ENCODE measurements around the gene RABGAP1L. TPM values are rescaled to one million over a fixed set of nuclear protein-coding genes. Genes with fewer than 3 reads are reported as not detected.

RABGAP1L gene
- polyA plus RNA-seq, 1 donor, result 51.9 TPM

GRCh38 chr1:174191349-174191862, 32.1 kb downstream of the RABGAP1L start:
- no peak overlapping the region for H3K4me3 ChIP-seq (ENCODE audit: low read length)
- no peaks in the 10 kb centered on the region for H3K36me3 ChIP-seq (ENCODE audit: control insufficient read depth, insufficient read depth, low read length)
- WGBS (ENCODE audit: insufficient coverage, low lambda C conversion rate), result 100% methylated on average over 1 of the region's 4 CpGs
- DNase-seq, result peak; percentile 1 to 14
- no peaks in the 10 kb centered on the region for H3K4me1 ChIP-seq (ENCODE audit: control insufficient read depth, insufficient read depth, low read length)
- H3K27ac ChIP-seq (ENCODE audit: low read length), result peak overlapping the region; percentile 39
- no peaks in the 10 kb centered on the region for H3K27me3 ChIP-seq (ENCODE audit: control insufficient read depth, insufficient read depth, low read length)
- no peaks in the 10 kb centered on the region for H3K9me3 ChIP-seq (ENCODE audit: control insufficient read depth, low read depth, low read length)

- no peak overlapping the region for H3K27ac ChIP-seq (ENCODE audit: low read length)
- H3K36me3 ChIP-seq (ENCODE audit: control insufficient read depth, insufficient read depth, low read length), result no peaks in the 10 kb centered on the region
- no peak overlapping the region for H3K4me3 ChIP-seq (ENCODE audit: low read length)
- no peak for DNase-seq
- no peaks in the 10 kb centered on the region for H3K4me1 ChIP-seq (ENCODE audit: control insufficient read depth, insufficient read depth, low read length)
- 69% methylated on average over 2 of the region's 6 CpGs for WGBS (ENCODE audit: insufficient coverage, low lambda C conversion rate)
- no peaks in the 10 kb centered on the region for H3K27me3 ChIP-seq (ENCODE audit: control insufficient read depth, insufficient read depth, low read length)
- no peaks in the 10 kb centered on the region for H3K9me3 ChIP-seq (ENCODE audit: control insufficient read depth, low read depth, low read length)
These were observed 35.1 kb downstream of the RABGAP1L start for GRCh38 chr1:174194461-174194860.

- Histone ChIP-seq H3K27me3 (ENCODE audit: control insufficient read depth, insufficient read depth, low read length) (no peaks in the 10 kb centered on the region), H3K4me3 (ENCODE audit: low read length) (no peak overlapping the region), H3K36me3 (ENCODE audit: control insufficient read depth, insufficient read depth, low read length) (no peaks in the 10 kb centered on the region), H3K4me1 (ENCODE audit: control insufficient read depth, insufficient read depth, low read length) (no peaks in the 10 kb centered on the region), H3K9me3 (ENCODE audit: control insufficient read depth, low read depth, low read length) (no peaks in the 10 kb centered on the region), H3K27ac (ENCODE audit: low read length) (no peak overlapping the region)
- DNase-seq, result no peak
- WGBS (ENCODE audit: insufficient coverage, low lambda C conversion rate), result 100% methylated on average over 1 of the region's 2 CpGs
These were observed 37.8 kb downstream of the RABGAP1L start for GRCh38 chr1:174197088-174197487.

GRCh38 chr1:174197547-174197946, 38.2 kb downstream of the RABGAP1L start:
- H3K4me3 ChIP-seq (ENCODE audit: low read length), result no peak overlapping the region
- H3K9me3 ChIP-seq (ENCODE audit: control insufficient read depth, low read depth, low read length), result no peaks in the 10 kb centered on the region
- WGBS (ENCODE audit: insufficient coverage, low lambda C conversion rate), result 100% methylated on average over 1 of the region's 10 CpGs
- no peaks in the 10 kb centered on the region for H3K36me3 ChIP-seq (ENCODE audit: control insufficient read depth, insufficient read depth, low read length)
- H3K4me1 ChIP-seq (ENCODE audit: control insufficient read depth, insufficient read depth, low read length), result no peaks in the 10 kb centered on the region
- no peaks in the 10 kb centered on the region for H3K27me3 ChIP-seq (ENCODE audit: control insufficient read depth, insufficient read depth, low read length)
- H3K27ac ChIP-seq (ENCODE audit: low read length), result no peak overlapping the region
- DNase-seq, result no peak

GRCh38 chr1:174198202-174198601, 38.9 kb downstream of the RABGAP1L start:
- no peak for DNase-seq
- Histone ChIP-seq H3K4me1 (ENCODE audit: control insufficient read depth, insufficient read depth, low read length) (no peaks in the 10 kb centered on the region), H3K9me3 (ENCODE audit: control insufficient read depth, low read depth, low read length) (peaks cover under 1% of the 10 kb centered on the region), H3K36me3 (ENCODE audit: control insufficient read depth, insufficient read depth, low read length) (no peaks in the 10 kb centered on the region), H3K27ac (ENCODE audit: low read length) (no peak overlapping the region), H3K4me3 (ENCODE audit: low read length) (no peak overlapping the region), H3K27me3 (ENCODE audit: control insufficient read depth, insufficient read depth, low read length) (no peaks in the 10 kb centered on the region)

GRCh38 chr1:174200746-174201145, 41.4 kb downstream of the RABGAP1L start:
- WGBS (ENCODE audit: insufficient coverage, low lambda C conversion rate), result 90% methylated on average over 4 of the region's 4 CpGs
- Histone ChIP-seq H3K4me3 (ENCODE audit: low read length) (no peak overlapping the region), H3K4me1 (ENCODE audit: control insufficient read depth, insufficient read depth, low read length) (no peaks in the 10 kb centered on the region), H3K27me3 (ENCODE audit: control insufficient read depth, insufficient read depth, low read length) (no peaks in the 10 kb centered on the region), H3K36me3 (ENCODE audit: control insufficient read depth, insufficient read depth, low read length) (no peaks in the 10 kb centered on the region), H3K27ac (ENCODE audit: low read length) (no peak overlapping the region), H3K9me3 (ENCODE audit: control insufficient read depth, low read depth, low read length) (peaks cover 4% of the 10 kb centered on the region)
- no peak for DNase-seq

GRCh38 chr1:174204697-174205308, 45.5 kb downstream of the RABGAP1L start:
- H3K4me1 ChIP-seq (ENCODE audit: control insufficient read depth, insufficient read depth, low read length), result no peaks in the 10 kb centered on the region
- no peaks in the 10 kb centered on the region for H3K27me3 ChIP-seq (ENCODE audit: control insufficient read depth, insufficient read depth, low read length)
- H3K9me3 ChIP-seq (ENCODE audit: control insufficient read depth, low read depth, low read length), result peaks cover 4% of the 10 kb centered on the region
- 60% methylated on average over 2 of the region's 7 CpGs for WGBS (ENCODE audit: insufficient coverage, low lambda C conversion rate)
- DNase-seq, result no peak
- peaks cover 2% of the 10 kb centered on the region for H3K36me3 ChIP-seq (ENCODE audit: control insufficient read depth, insufficient read depth, low read length)
- no peak overlapping the region for H3K4me3 ChIP-seq (ENCODE audit: low read length)
- H3K27ac ChIP-seq (ENCODE audit: low read length), result no peak overlapping the region

GRCh38 chr1:174206148-174206836, 47.0 kb downstream of the RABGAP1L start:
- WGBS (ENCODE audit: insufficient coverage, low lambda C conversion rate), result 92% methylated on average over 5 of the region's 5 CpGs
- no peak overlapping the region for H3K4me3 ChIP-seq (ENCODE audit: low read length)
- peaks cover 4% of the 10 kb centered on the region for H3K9me3 ChIP-seq (ENCODE audit: control insufficient read depth, low read depth, low read length)
- H3K27ac ChIP-seq (ENCODE audit: low read length), result no peak overlapping the region
- no peaks in the 10 kb centered on the region for H3K27me3 ChIP-seq (ENCODE audit: control insufficient read depth, insufficient read depth, low read length)
- peaks cover 2% of the 10 kb centered on the region for H3K36me3 ChIP-seq (ENCODE audit: control insufficient read depth, insufficient read depth, low read length)
- DNase-seq, result no peak
- H3K4me1 ChIP-seq (ENCODE audit: control insufficient read depth, insufficient read depth, low read length), result no peaks in the 10 kb centered on the region

- Histone ChIP-seq H3K27ac (ENCODE audit: low read length) (no peak overlapping the region), H3K4me3 (ENCODE audit: low read length) (no peak overlapping the region), H3K9me3 (ENCODE audit: control insufficient read depth, low read depth, low read length) (no peaks in the 10 kb centered on the region), H3K36me3 (ENCODE audit: control insufficient read depth, insufficient read depth, low read length) (peaks cover 2% of the 10 kb centered on the region), H3K27me3 (ENCODE audit: control insufficient read depth, insufficient read depth, low read length) (no peaks in the 10 kb centered on the region), H3K4me1 (ENCODE audit: control insufficient read depth, insufficient read depth, low read length) (no peaks in the 10 kb centered on the region)
- WGBS (ENCODE audit: insufficient coverage, low lambda C conversion rate), result no CpG with 5 or more reads among the region's 5 CpGs
- DNase-seq, result no peak
These were observed 50.2 kb downstream of the RABGAP1L start for GRCh38 chr1:174209347-174210187.

- DNase-seq, result no peak
- Histone ChIP-seq H3K4me3 (ENCODE audit: low read length) (no peak overlapping the region), H3K9me3 (ENCODE audit: control insufficient read depth, low read depth, low read length) (no peaks in the 10 kb centered on the region), H3K27me3 (ENCODE audit: control insufficient read depth, insufficient read depth, low read length) (no peaks in the 10 kb centered on the region), H3K36me3 (ENCODE audit: control insufficient read depth, insufficient read depth, low read length) (peaks cover 2% of the 10 kb centered on the region), H3K27ac (ENCODE audit: low read length) (no peak overlapping the region), H3K4me1 (ENCODE audit: control insufficient read depth, insufficient read depth, low read length) (no peaks in the 10 kb centered on the region)
These were observed 52.2 kb downstream of the RABGAP1L start for GRCh38 chr1:174211486-174211885.

Data from large intestine (tissue), 3 donors.